ENCODE data around the gene GSAP. TPM values are rescaled to one million over a fixed set of nuclear protein-coding genes. Genes with fewer than 3 reads are reported as not detected.

The GSAP gene
- polyA plus RNA-seq, 1 of the 3 experiments (the other 2 are of a cell fraction) = 5.9 TPM

- no peak for DNase-seq
- Histone ChIP-seq H4K20me1 (ENCODE audit: insufficient read depth) (no peaks in the 10 kb centered on the region), H3K36me3 (replicated peaks in 1 of 2; ENCODE audit: control insufficient read depth in 1 of 2, insufficient read depth in 2 of 2, low read length in 1 of 2) (peaks cover 0 to 28% of the 10 kb centered on the region in 2 experiments), H3K27ac (ENCODE audit: low read depth in 2 of 2, low read length in 1 of 2) (no peak overlapping the region), H3K9me3 (no peaks in the 10 kb centered on the region), H3F3A (replicated peaks; ENCODE audit: insufficient read depth) (no peaks in the 10 kb centered on the region), H3K9me2 (no peaks in the 10 kb centered on the region), H2AFZ (ENCODE audit: low read depth) (no peak overlapping the region), H3K4me3 (ENCODE audit: low read depth in 2 of 2, low read length in 1 of 2) (no peak overlapping the region), H3K9ac (no peak overlapping the region), H3K79me2 (ENCODE audit: insufficient read depth) (no peaks in the 10 kb centered on the region), H3K27me3 (ENCODE audit: insufficient read depth) (no peaks in the 10 kb centered on the region), H3K4me2 (no peak overlapping the region), H3K4me1 (ENCODE audit: control insufficient read depth in 1 of 2, insufficient read depth in 2 of 2, low read depth in 1 of 2, low read length in 1 of 2) (peaks cover 0 to 5% of the 10 kb centered on the region in 2 experiments; a peak in 1 of 4 replicates)
- CTCF ChIA-PET = interaction anchor here (1.0 to 1.5 kb wide), 2 partner anchors 22 to 63 kb away, joined by 4 to 5 read pairs; no protein-coding TSS in a partner anchor
- POLR2A ChIA-PET = no interaction called here
- 81% methylated on average over 1 of the region's 1 CpG for WGBS (ENCODE audit: low lambda C conversion rate)
- TF ChIP-seq ELF1 (IDR thresholded peaks at IDR 0.05) (no peak), TCF12 (IDR thresholded peaks at IDR 0.05) (no peak), TEAD4 (IDR thresholded peaks at IDR 0.05; ENCODE audit: borderline replicate concordance, insufficient read depth) (no peak), USF1 (IDR thresholded peaks at IDR 0.05; ENCODE audit: borderline replicate concordance, low read depth) (no peak), GATA2 (CRISPR knock-in tag; IDR thresholded peaks at IDR 0.05) (no peak), RXRA (IDR thresholded peaks at IDR 0.05; ENCODE audit: borderline replicate concordance, low read depth) (no peak), NRF1 (IDR thresholded peaks at IDR 0.05; ENCODE audit: low read depth, low read length) (no peak), CHD2 (IDR thresholded peaks at IDR 0.05; ENCODE audit: low read length, partially characterized antibody) (no peak), TAF1 (IDR thresholded peaks at IDR 0.05; ENCODE audit: borderline replicate concordance, low read depth, low read length) (no peak), EP300 (IDR thresholded peaks at IDR 0.05; ENCODE audit: borderline replicate concordance in 1 of 2, low read depth in 1 of 2, low read length in 1 of 2) (no peak), MAX (IDR thresholded peaks at IDR 0.05; ENCODE audit: low read depth) (no peak), FOXJ3 (CRISPR knock-in tag; IDR thresholded peaks at IDR 0.05) (no peak), CTCF (IDR thresholded peaks at IDR 0.05) (no peak), MXI1 (IDR thresholded peaks at IDR 0.05; ENCODE audit: low read depth, low read length) (no peak), SIN3A (IDR thresholded peaks at IDR 0.05; ENCODE audit: borderline replicate concordance, low read depth, low read length) (no peak), EZH2phosphoT487 (IDR thresholded peaks at IDR 0.05; ENCODE audit: borderline replicate concordance, low read depth) (no peak)
- TF ChIP-seq, protein P1, sequence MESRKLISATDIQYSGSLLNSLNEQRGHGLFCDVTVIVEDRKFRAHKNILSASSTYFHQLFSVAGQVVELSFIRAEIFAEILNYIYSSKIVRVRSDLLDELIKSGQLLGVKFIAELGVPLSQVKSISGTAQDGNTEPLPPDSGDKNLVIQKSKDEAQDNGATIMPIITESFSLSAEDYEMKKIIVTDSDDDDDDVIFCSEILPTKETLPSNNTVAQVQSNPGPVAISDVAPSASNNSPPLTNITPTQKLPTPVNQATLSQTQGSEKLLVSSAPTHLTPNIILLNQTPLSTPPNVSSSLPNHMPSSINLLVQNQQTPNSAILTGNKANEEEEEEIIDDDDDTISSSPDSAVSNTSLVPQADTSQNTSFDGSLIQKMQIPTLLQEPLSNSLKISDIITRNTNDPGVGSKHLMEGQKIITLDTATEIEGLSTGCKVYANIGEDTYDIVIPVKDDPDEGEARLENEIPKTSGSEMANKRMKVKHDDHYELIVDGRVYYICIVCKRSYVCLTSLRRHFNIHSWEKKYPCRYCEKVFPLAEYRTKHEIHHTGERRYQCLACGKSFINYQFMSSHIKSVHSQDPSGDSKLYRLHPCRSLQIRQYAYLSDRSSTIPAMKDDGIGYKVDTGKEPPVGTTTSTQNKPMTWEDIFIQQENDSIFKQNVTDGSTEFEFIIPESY (IDR thresholded peaks at IDR 0.05; ENCODE audit: borderline replicate concordance, low read depth) = no peak
Measured at GRCh38 chr7:77309714-77310220, 106.4 kb downstream of the GSAP start.
